AG09309 (cell line): ENCODE measurements around the gene TNRC6A.

Source experiments
- DNase-seq: peaks from one replicate; pipeline ENCODE4 v3.0.0-alpha.2; 2010; ENCODE audit warnings: low read depth
- H3K4me3 ChIP-seq: 2 replicates; pipeline ENCODE4 v1.5.1; 2011; ENCODE audit warnings: mild to moderate bottlenecking, low read depth, low read length, moderate library complexity; ENCODE audit not compliant: control insufficient read depth
- TF ChIP-seq, protein P1 (sequence below): IDR thresholded peaks from 2 replicates; pipeline ENCODE4 v1.5.1; 2011; ENCODE audit warnings: mild to moderate bottlenecking, low read depth, low read length, inconsistent platforms; ENCODE audit not compliant: insufficient read depth, control insufficient read depth; ENCODE audit errors: missing control alignments

Gene TNRC6A

DNA sequence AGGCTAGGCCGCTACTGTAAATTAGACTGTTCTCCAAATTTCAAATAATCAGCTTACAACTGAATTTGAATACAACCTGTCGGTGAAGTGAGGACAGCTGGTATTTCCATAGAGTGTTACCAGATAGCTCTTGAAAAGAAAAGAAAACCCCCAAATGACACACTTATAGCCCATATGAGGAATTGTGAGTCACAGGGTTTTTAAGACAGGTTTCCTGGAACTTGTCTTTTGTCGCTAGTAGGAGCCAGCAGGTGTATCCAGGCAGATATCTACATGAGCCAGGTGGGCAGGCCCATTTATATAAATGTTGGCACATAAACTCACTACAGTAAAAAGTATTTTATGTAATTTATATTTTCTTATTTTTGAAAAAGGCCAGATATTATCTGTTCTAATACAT, 24.0 kb downstream of the TNRC6A start:
- TF ChIP-seq, protein P1, sequence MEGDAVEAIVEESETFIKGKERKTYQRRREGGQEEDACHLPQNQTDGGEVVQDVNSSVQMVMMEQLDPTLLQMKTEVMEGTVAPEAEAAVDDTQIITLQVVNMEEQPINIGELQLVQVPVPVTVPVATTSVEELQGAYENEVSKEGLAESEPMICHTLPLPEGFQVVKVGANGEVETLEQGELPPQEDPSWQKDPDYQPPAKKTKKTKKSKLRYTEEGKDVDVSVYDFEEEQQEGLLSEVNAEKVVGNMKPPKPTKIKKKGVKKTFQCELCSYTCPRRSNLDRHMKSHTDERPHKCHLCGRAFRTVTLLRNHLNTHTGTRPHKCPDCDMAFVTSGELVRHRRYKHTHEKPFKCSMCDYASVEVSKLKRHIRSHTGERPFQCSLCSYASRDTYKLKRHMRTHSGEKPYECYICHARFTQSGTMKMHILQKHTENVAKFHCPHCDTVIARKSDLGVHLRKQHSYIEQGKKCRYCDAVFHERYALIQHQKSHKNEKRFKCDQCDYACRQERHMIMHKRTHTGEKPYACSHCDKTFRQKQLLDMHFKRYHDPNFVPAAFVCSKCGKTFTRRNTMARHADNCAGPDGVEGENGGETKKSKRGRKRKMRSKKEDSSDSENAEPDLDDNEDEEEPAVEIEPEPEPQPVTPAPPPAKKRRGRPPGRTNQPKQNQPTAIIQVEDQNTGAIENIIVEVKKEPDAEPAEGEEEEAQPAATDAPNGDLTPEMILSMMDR: no peak
- DNase-seq: no peak
- H3K4me3 ChIP-seq: no peak overlapping the region

DNA sequence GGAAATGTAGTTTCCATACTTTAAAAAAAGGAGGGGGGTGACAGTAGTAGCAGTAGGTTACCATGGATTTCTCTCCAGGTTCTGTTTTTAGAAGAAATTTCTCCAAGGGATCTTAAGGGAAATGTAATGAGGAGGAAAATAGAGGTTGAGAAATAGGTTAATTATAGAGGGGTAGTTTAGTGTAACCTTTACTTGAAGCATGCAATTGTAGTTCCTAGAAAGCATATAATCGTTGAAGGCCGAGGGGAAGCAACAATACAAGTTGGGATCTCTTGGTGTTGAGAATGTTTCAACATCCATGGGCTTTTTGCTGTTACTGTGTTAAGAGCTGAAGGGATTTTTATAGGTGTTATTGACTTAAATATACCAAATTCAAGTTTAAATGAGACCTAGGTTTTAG, 25.1 kb downstream of the TNRC6A start:
- DNase-seq: no peak
- TF ChIP-seq, protein P1: no peak
- no peak overlapping the region for H3K4me3 ChIP-seq

- no peak overlapping the region for H3K4me3 ChIP-seq
- TF ChIP-seq, protein P1: no peak
- DNase-seq: no peak
These were observed 25.9 kb downstream of the TNRC6A start for GRCh38 chr16:24755201-24755874.

- no peak overlapping the region for H3K4me3 ChIP-seq
- no peak for DNase-seq
- TF ChIP-seq, protein P1: no peak
These were observed 28.9 kb downstream of the TNRC6A start for GRCh38 chr16:24758373-24758772.

GRCh38 chr16:24759006-24759405, 29.6 kb downstream of the TNRC6A start:
- TF ChIP-seq, protein P1: no peak
- DNase-seq: no peak
- no peak overlapping the region for H3K4me3 ChIP-seq

DNA sequence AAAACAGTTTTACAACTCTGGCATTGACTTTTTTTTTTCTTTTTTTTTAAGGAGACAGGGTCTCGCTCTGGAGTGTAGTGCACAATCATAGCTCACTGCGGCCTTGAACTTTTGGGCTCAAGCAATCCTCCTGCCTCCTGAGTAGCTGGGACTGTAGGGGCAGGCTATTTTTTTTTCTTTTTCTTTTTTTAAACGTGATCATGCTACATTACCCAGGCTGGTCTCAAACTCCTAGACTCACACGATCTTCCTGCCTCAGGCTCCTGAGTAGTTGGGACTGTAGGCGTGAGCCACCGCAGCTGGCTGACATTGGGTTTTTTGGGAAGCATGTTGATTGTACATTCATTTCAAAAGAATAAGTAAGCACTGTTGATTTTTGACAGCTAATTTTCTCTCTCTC, 32.1 kb downstream of the TNRC6A start:
- TF ChIP-seq, protein P1: no peak
- H3K4me3 ChIP-seq: no peak overlapping the region
- no peak for DNase-seq
